CD4-positive, alpha-beta T cell treated with Interleukin-12 subunit alpha and Interleukin-12 subunit beta, for 1 hour (primary cell): Measurements from ENCODE around the gene OLFM1.
"Not testable (repeated sequence)": the region's sequence is repeated elsewhere in the genome, so short reads cannot be mapped to it uniquely, and the experiment has no call there.

ENCODE experiments used
- DNase-seq: peaks from one replicate; pipeline ENCODE4 v3.0.0-alpha.2; 2020

OLFM1 gene

GRCh38 chr9:135156525-135157510 lies 69.3 kb downstream of the OLFM1 start:
- no peak for DNase-seq

- DNase-seq = no peak
Measured at GRCh38 chr9:135157856-135158563, 70.5 kb downstream of the OLFM1 start.

DNA sequence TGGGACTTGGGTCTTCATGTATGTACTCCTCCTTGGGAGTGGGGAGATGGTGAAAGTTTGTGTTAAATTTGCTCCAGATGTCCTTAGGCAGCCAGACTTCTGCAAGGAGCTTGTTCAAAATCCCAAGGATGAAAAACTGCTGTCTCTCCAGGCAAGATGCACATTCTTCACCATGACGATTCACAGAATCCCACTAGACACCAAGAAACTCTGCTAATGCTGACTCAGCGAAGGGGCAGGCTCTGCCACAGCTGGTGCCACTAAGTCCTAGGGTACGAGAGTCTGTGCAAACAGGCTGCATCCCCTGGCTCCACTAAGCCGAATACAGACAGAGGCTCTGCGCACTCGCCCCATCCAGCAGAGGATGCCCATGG lies 71.1 kb downstream of the OLFM1 start:
- DNase-seq = no peak

DNA sequence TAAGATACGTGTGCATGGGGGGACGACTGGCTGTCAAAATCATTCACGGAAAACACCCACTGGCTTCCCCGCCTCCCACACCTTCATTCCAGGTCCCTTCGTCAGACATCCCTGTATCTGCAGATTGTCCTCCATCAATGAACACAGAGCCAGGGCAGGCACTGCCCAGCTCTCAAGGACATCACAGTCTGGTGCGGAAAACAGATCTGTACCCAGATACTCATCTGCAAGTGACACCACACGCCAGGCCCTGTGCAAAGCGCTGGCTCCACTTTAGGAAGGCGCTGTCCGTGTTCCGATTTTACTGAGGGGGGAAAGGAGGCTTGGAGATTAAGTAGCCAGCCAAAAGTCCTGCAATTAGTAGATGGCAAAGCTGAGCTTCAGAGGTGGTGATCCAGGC lies 72.3 kb downstream of the OLFM1 start:
- DNase-seq = no peak

- DNase-seq = no peak
Measured at GRCh38 chr9:135160862-135161261, 73.4 kb downstream of the OLFM1 start.

DNA sequence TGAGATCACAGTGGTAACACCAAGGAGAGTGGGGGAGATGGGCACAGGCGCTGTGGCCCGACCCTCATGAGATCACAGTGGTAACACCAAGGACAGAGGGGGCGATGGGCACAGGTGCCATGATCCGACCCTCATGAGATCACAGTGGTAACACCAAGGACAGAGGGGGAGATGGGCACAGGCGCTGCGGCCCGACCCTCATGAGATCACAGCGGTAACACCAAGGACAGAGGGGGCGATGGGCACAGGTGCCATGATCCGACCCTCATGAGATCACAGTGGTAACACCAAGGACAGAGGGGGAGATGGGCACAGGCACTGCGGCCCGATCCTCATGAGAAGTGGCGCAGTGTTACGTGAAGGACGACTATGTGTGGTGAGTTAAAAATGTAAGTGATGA lies 75.1 kb downstream of the OLFM1 start:
- DNase-seq = not testable (repeated sequence)

DNA sequence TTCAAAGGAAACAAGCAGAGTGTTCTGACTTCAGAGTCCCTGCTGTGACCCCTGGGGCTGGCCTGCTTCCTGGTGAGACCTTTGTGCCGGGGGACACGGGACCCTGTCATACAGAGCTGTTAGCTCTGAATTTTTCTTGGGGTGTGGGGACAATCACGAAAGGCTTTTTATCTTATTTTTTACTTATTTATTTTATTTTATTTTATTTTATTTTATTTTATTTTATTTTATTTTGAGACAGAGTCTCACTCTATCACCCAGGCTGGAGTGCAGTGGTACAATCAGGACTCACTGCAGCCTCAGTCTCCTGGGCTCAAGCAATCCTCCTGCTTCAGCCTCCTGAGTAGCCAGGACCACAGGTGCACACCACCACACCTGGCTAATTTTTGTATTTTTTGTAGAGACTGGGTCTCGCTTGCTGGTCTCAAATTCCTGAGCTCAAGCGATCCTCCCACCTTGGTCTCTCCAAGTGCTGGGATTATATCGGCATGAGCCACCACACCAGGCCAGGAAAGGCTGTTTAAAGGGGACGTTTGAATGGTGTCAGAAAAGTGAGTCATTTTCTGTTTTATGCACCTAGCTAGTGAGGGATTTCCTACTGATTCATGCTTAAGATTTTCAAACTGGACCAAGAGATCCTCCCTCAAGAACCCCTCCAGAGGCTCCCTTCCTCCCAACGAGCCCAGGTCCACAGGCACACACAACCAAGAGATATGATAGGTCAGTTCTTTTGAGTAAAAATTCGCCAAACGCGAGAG lies 75.7 kb downstream of the OLFM1 start:
- DNase-seq = no peak

GRCh38 chr9:135164036-135164435 lies 76.6 kb downstream of the OLFM1 start:
- DNase-seq = no peak

DNA sequence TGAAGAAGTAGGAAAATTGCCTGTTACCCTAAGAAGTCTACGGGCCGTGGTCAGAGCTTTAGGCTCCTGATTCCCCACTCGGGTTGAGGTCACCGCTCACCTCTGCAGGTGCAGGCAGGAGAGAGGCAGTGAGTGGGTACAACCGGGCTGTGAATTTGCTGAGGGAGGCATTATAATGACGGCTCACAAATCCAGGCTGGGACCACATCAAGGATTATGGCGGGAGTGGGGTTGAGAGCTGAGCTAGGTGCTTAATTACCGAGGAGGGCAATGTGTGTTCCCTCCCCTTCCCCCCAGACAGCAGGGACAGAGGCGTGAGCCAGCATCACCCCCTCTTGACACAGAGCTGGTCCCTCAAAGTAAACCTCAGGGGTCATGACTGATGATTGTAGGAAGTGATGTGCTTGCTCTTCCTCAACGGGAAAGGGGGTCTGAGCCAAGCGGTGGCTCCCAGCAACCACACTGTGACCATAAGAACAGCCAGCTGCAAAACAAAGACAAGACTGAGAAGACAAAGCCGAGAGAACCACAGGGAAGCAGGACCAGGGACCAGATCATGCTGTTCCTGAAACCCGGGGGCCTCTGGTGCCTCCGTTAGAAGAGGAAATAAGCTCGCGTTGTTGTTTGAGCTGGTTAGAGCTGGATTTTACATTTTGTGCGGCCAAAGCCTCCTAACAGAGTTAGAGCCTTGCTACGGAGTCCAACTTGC lies 77.7 kb downstream of the OLFM1 start:
- DNase-seq = no peak

- no peak for DNase-seq
Measured at GRCh38 chr9:135165756-135166519, 78.5 kb downstream of the OLFM1 start.

DNA sequence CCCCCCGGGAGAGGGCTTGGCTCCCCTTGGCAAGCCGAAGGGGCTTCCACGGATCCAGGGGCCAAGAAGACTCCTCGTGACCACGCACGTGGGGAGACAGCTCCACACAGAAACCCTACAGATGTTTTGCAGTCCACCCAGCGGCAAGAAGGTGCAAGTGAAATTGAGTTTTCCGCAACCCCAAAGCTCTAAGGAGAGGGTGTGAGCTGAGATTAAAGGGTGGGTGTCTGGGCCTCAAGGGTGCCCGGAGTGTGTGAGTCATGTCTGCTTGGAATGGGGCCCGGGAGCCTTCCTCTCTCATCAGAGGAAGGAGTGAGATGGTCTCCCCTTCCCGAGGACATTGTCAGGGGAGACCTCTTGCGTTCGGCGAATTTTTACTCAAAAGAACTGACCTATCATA lies 79.1 kb downstream of the OLFM1 start:
- no peak for DNase-seq

- no peak for DNase-seq
Measured at GRCh38 chr9:135167356-135167755, 79.9 kb downstream of the OLFM1 start.

DNA sequence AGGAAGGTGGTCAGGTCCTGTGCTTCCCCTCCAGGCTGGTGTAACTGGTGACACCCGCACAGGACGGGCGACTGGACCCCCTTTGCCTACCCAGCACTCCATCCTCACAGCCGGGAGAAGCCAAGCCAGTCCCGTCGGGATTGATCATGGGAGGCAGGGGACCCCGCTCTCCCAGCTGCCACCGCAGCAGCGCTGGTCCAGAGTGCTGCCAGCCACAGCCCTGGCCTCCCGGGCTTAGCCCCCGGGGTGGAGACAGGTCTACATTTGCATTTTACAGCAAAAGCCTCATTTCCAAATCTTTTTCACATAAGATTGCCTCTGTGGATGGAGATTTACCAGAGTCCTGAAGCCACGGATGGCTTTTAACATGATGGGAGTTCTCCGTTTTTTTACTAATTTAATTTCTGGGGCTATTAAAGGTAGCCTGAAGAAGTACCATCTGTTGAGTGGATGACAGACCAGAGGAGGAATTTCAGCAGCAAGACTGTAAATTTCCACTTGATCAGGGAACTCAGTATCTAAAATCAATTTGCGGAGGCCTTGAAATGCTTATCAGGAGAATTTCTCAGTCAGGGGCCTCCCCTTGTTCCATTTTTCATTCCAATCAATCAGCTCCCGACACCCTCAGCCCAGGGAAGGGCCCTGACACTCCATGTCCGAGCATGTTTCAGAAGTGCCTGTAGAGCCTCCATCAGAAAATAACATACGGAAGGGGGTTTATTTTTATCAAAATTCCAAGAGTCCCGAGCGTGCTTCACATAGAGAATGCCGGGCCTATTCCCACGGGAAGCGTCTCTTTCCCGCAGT lies 80.6 kb downstream of the OLFM1 start:
- no peak for DNase-seq

DNA sequence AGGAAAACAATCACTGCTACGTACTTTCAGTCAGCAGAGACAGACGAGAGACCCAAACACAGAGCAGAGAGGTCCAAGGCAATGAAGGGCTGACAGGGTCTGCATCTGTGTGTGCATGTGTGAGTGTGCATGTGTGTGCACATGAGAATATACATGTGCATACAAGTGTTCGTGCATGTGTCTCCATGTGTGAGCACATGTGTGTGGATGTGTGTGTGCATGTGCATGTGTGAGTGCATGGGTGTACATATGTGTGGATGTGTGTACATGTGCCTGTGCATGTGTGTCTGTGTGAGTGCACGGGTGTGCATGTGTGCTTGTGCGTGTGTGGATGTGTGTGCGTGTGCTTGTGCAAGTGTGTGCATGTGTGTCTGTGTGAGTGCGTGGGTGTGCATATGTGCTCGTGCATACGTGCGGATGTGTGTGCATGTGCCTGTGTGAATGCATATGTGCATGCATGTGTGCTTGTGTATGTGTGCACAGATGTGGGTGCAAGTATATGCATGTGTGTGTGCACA lies 82.3 kb downstream of the OLFM1 start:
- no peak for DNase-seq

DNA sequence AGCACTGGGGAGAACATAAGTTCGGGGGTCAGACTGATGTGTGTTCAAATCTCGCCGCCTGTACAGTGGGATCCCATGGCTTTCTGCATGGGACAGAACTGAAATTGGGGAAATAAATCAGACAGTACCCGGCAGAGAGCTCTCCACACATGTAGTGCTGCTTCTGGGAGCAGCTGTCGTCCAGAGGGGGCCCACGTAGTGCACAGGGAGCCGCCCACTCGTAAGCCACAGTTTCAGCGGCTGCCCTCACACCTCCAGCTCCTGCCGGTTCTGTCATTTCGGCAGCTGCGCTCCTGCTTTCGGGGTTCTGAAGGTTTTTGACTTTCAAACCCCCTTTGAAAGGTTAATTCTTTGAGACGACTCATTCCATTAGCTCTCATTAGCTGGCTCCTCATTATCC lies 83.1 kb downstream of the OLFM1 start:
- DNase-seq = no peak
